ENCODE results near the gene ARHGEF10L.

Gene ARHGEF10L

GRCh38 chr1:17551755-17552234 lies 12.3 kb downstream of the ARHGEF10L start:
- peak; percentile 24 for DNase-seq

- no peak for DNase-seq
Measured at GRCh38 chr1:17553975-17554700, 14.6 kb downstream of the ARHGEF10L start.

GRCh38 chr1:17554954-17555353 lies 15.5 kb downstream of the ARHGEF10L start:
- DNase-seq, result no peak

GRCh38 chr1:17557986-17558385 lies 18.5 kb downstream of the ARHGEF10L start:
- no peak for DNase-seq

- DNase-seq, result no peak
Measured at GRCh38 chr1:17558541-17558940, 19.0 kb downstream of the ARHGEF10L start.

- DNase-seq, result no peak
Measured at GRCh38 chr1:17558954-17559614, 19.6 kb downstream of the ARHGEF10L start.

- no peak for DNase-seq
Measured at GRCh38 chr1:17559615-17560419, 20.3 kb downstream of the ARHGEF10L start.

GRCh38 chr1:17561247-17561548 lies 21.7 kb downstream of the ARHGEF10L start:
- no peak for DNase-seq

GRCh38 chr1:17561561-17561985 lies 22.1 kb downstream of the ARHGEF10L start:
- DNase-seq, result no peak

GRCh38 chr1:17562375-17562774 lies 22.9 kb downstream of the ARHGEF10L start:
- no peak for DNase-seq

GRCh38 chr1:17563494-17564281 lies 24.2 kb downstream of the ARHGEF10L start:
- no peak for DNase-seq

GRCh38 chr1:17564458-17565393 lies 25.2 kb downstream of the ARHGEF10L start:
- no peak for DNase-seq

- DNase-seq, result no peak
Measured at GRCh38 chr1:17565461-17566252, 26.2 kb downstream of the ARHGEF10L start.

GRCh38 chr1:17566417-17566816 lies 26.9 kb downstream of the ARHGEF10L start:
- DNase-seq, result no peak

- no peak for DNase-seq
Measured at GRCh38 chr1:17566892-17567291, 27.4 kb downstream of the ARHGEF10L start.

- no peak for DNase-seq
Measured at GRCh38 chr1:17567582-17567981, 28.1 kb downstream of the ARHGEF10L start.

GRCh38 chr1:17568014-17568900 lies 28.8 kb downstream of the ARHGEF10L start:
- no peak for DNase-seq

GRCh38 chr1:17569200-17570139 lies 30.0 kb downstream of the ARHGEF10L start:
- no peak for DNase-seq

GRCh38 chr1:17570228-17570627 lies 30.7 kb downstream of the ARHGEF10L start:
- no peak for DNase-seq

Measured in NCI-H510A (cell line).